ENCODE results near the gene RORB.

The RORB gene

GRCh38 chr9:74719306-74719705 lies 222.2 kb downstream of the RORB start:
- no peak for DNase-seq (ENCODE audit: low read depth)

- no peak for DNase-seq (ENCODE audit: low read depth)
Observed at GRCh38 chr9:74721696-74722660, 224.8 kb downstream of the RORB start.

- no peak for DNase-seq (ENCODE audit: low read depth)
Observed at GRCh38 chr9:74724317-74724716, 227.2 kb downstream of the RORB start.

GRCh38 chr9:74726581-74726980 lies 229.4 kb downstream of the RORB start:
- no peak for DNase-seq (ENCODE audit: low read depth)

GRCh38 chr9:74728176-74728575 lies 231.0 kb downstream of the RORB start:
- no peak for DNase-seq (ENCODE audit: low read depth)

- no peak for DNase-seq (ENCODE audit: low read depth)
Observed at GRCh38 chr9:74729136-74729695, 232.1 kb downstream of the RORB start.

- no peak for DNase-seq (ENCODE audit: low read depth)
Observed at GRCh38 chr9:74735761-74736160, 238.6 kb downstream of the RORB start.

- no peak for DNase-seq (ENCODE audit: low read depth)
Observed at GRCh38 chr9:74736646-74737045, 239.5 kb downstream of the RORB start.

- no peak for DNase-seq (ENCODE audit: low read depth)
Observed at GRCh38 chr9:74742191-74742790, 245.2 kb downstream of the RORB start.
